ENCODE measurements around the gene ABCC4.

GRCh38 chr13:95234242-95234641 is 67.0 kb downstream of the ABCC4 start:
- no peak for TF ChIP-seq CTCF (conservative IDR thresholded peaks at IDR 0.05)
- no peak for TF ChIP-seq ZFX (IDR thresholded peaks at IDR 0.05)
